Immature natural killer cell (primary cell): ENCODE data around the gene MAPKAP1. TPM values are rescaled to one million over a fixed set of nuclear protein-coding genes. Genes with fewer than 3 reads are reported as not detected.

ENCODE experiments used
- DNase-seq, 3 donors: peaks; one replicate each; pipeline ENCODE4 v3.0.0; 2022; ENCODE audit warnings: mixed read lengths in 1 of 3
- H3K27ac Mint-ChIP-seq, 6 donors: one replicate each; pipeline ENCODE4 v1.8.0; 2020; ENCODE audit warnings: mixed read lengths in 6 of 6, mild to moderate bottlenecking in 5 of 6, inconsistent platforms in 4 of 6, moderate library complexity in 3 of 6
- H3K27me3 Mint-ChIP-seq, 3 donors: one replicate each; pipeline ENCODE4 v1.8.0; 2020 to 2021; ENCODE audit warnings: low read depth in 3 of 3, mild to moderate bottlenecking in 3 of 3, mixed read lengths in 3 of 3, moderate library complexity in 3 of 3, inconsistent platforms in 1 of 3
- H3K36me3 Mint-ChIP-seq, 3 donors: one replicate each; pipeline ENCODE4 v1.8.0; 2020; ENCODE audit warnings: mixed read lengths in 3 of 3, inconsistent platforms in 2 of 3, mild to moderate bottlenecking in 2 of 3
- H3K4me1 Mint-ChIP-seq, 2 donors: one replicate each; pipeline ENCODE4 v1.8.0; 2020; ENCODE audit warnings: inconsistent platforms in 2 of 2, mild to moderate bottlenecking in 2 of 2, mixed read lengths in 2 of 2, moderate library complexity in 1 of 2
- H3K4me3 Mint-ChIP-seq, 5 donors: one replicate each; pipeline ENCODE4 v1.8.0; 2020; ENCODE audit warnings: mild to moderate bottlenecking in 5 of 5, mixed read lengths in 5 of 5, inconsistent platforms in 3 of 5, moderate library complexity in 3 of 5
- H3K9me3 Mint-ChIP-seq, 6 donors: one replicate each; pipeline ENCODE4 v1.8.0; 2020; ENCODE audit warnings: mild to moderate bottlenecking in 6 of 6, mixed read lengths in 6 of 6, inconsistent platforms in 4 of 6, moderate library complexity in 3 of 6
- polyA plus RNA-seq, 3 donors: library from polyadenylated mRNA; unstranded; fragments of 300-500 nt; fragmentation: Illumina TruSeq; gene quantifications; one replicate each; pipeline ENCODE4 v1.2.3, GENCODE V29; 2021

Gene MAPKAP1
- polyA plus RNA-seq, 3 donors from 2014 or later = 56.9 to 75.1 (median 59.3) TPM

- peak overlapping the region; percentile 95 to 96 (median 95) for H3K4me3 Mint-ChIP-seq
- peaks cover 23 to 43% of the 10 kb centered on the region in 2 donors for H3K4me1 Mint-ChIP-seq
- H3K27ac Mint-ChIP-seq = peak overlapping the region; percentile 68 to 94 (median 88)
- no peaks in the 10 kb centered on the region for H3K9me3 Mint-ChIP-seq
- peak; percentile 91 to 93 (median 92) for DNase-seq
- peaks cover 9 to 15% (median 14%) of the 10 kb centered on the region in 3 donors for H3K27me3 Mint-ChIP-seq
- H3K36me3 Mint-ChIP-seq = no peaks in the 10 kb centered on the region
Observed at GRCh38 chr9:125746017-125746773, 39.2 kb upstream of the MAPKAP1 start.

DNA sequence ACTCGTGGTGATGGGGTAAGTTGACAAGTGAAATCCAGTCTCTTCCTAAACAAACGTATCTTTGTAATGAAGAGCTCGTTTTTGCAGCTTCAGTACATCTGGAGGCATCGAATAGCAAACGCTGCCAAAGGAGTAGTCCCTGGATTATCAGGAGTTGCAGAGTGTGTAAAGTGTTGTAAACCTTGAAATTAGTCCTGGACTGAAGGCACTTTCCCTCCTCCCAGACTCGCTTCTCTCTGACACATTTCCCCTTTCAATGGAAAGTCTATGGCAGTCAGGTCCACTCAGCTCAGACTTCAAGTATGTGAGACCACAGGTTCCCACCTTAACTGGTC is 38.6 kb upstream of the MAPKAP1 start:
- Mint-ChIP-seq H3K9me3 (no peaks in the 10 kb centered on the region), H3K4me1 (peaks cover 21 to 39% of the 10 kb centered on the region in 2 donors), H3K4me3 (peak overlapping the region; percentile 95 to 96 (median 95)), H3K27ac (peak overlapping the region in 4 of 6 donors; percentile 68 to 94 (median 86)), H3K27me3 (peaks cover 9 to 16% (median 14%) of the 10 kb centered on the region in 3 donors), H3K36me3 (no peaks in the 10 kb centered on the region)
- no peak for DNase-seq

- Mint-ChIP-seq H3K36me3 (no peaks in the 10 kb centered on the region), H3K4me3 (peak overlapping the region; percentile 95 to 96 (median 95))
Observed at GRCh38 chr9:125745018-125745417, 38.0 kb upstream of the MAPKAP1 start.

GRCh38 chr9:125744616-125745015 is 37.6 kb upstream of the MAPKAP1 start:
- Mint-ChIP-seq H3K27ac (peak overlapping the region in 1 of 6 donors; percentile 39), H3K9me3 (no peaks in the 10 kb centered on the region), H3K4me3 (peak overlapping the region in 3 of 5 donors; percentile 5 to 95 (median 16)), H3K4me1 (peaks cover 17 to 29% of the 10 kb centered on the region in 2 donors), H3K36me3 (no peaks in the 10 kb centered on the region), H3K27me3 (peaks cover 9 to 15% (median 14%) of the 10 kb centered on the region in 3 donors)
- DNase-seq = no peak

More at GRCh38 chr9:125745018-125745417, 38.0 kb upstream of the MAPKAP1 start:
- Mint-ChIP-seq H3K9me3 (no peaks in the 10 kb centered on the region), H3K27me3 (peaks cover 9 to 16% (median 14%) of the 10 kb centered on the region in 3 donors), H3K4me1 (peaks cover 17 to 33% of the 10 kb centered on the region in 2 donors), H3K27ac (peak overlapping the region in 4 of 6 donors; percentile 39 to 94 (median 77))
- DNase-seq = no peak

DNA sequence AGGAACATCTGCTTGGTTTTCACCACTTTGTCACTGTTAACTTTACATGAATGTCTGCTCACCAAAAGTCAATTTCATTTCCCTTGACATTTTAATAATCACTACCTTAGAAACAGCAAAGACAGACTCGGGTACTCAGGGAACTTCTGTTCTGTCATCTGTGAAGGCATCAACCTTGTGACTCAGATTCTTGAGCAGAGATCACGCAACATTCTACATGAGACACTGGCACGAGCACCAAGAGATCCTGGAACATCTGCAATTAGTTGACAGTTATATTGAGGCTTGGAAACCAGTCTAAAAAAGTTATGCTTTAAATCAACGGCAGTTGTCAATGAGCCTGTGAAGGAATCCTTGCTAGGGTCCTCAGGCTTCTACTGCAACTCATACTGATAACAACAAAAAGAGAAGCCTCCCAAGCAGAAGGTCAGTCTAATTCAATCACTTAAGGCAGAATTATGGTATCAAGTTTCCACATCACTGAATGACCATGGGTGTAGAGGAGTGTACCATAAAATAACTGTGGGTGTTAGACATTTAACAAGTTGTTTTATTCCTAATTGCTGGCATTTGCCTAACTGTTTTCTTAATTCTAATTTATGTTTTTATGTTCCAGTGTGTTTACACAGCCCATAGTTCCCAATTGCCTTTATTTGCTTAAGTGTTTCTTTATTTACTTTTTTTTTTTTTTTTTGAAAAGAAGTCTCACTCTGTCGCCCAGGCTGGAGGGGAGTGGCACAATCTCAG is 36.8 kb upstream of the MAPKAP1 start:
- Mint-ChIP-seq H3K27me3 (peaks cover 7 to 14% (median 13%) of the 10 kb centered on the region in 3 donors), H3K9me3 (peaks cover 0 to 2% (median 0%) of the 10 kb centered on the region in 6 donors), H3K4me1 (peaks cover 10 to 21% of the 10 kb centered on the region in 2 donors), H3K4me3 (no peak overlapping the region), H3K27ac (no peak overlapping the region), H3K36me3 (no peaks in the 10 kb centered on the region)
- no peak for DNase-seq

DNA sequence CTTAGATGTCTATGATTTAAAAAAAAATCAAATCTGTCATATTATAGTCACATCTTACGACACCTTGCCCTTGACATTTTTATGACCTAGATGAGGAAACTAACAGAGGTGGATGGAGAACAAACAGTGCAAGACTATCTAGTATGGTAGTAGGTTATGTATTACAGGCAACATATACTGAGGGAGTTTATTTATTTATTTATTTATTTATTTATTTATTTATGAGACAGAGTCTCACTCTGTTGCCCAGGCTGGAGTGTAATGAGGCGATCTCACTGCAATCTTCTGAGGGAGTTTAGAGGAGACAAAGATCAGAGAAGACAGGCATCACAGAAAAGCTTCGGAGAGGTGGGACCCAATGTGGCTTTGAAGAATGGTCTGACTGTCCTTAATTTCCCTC is 35.6 kb upstream of the MAPKAP1 start:
- peaks cover 8 to 17% (median 12%) of the 10 kb centered on the region in 3 donors for H3K27me3 Mint-ChIP-seq
- no peak overlapping the region for H3K27ac Mint-ChIP-seq
- peaks cover 0 to 3% (median 0%) of the 10 kb centered on the region in 6 donors for H3K9me3 Mint-ChIP-seq
- no peak for DNase-seq
- H3K4me1 Mint-ChIP-seq = peaks cover 5 to 14% of the 10 kb centered on the region in 2 donors
- no peaks in the 10 kb centered on the region for H3K36me3 Mint-ChIP-seq
- H3K4me3 Mint-ChIP-seq = no peak overlapping the region

DNA sequence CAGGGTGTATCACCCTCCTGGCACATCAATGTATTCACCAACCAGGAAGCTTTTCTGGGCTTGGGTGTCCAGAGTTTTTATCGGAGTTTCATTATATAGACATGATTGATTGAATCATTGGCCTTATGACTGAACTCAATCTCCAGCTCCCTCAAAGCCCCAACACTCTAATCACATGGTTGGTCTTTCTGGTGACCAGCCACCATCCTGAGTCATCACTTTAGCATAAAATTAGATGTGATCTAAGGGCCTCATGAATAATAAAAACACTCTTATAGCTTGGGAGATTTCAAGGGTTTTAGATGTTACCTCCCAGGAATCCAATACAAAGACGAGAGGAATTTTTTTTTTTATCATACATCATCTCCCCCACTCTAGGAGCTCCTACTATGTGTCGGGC is 32.4 kb upstream of the MAPKAP1 start:
- Mint-ChIP-seq H3K27ac (no peak overlapping the region), H3K4me1 (no peaks in the 10 kb centered on the region), H3K27me3 (peaks cover 1 to 12% (median 6%) of the 10 kb centered on the region in 3 donors), H3K9me3 (peaks cover 0 to 4% (median 0%) of the 10 kb centered on the region in 6 donors), H3K36me3 (no peaks in the 10 kb centered on the region), H3K4me3 (no peak overlapping the region)
- no peak for DNase-seq

GRCh38 chr9:125732562-125732961 is 25.6 kb upstream of the MAPKAP1 start:
- Mint-ChIP-seq H3K4me3 (no peak overlapping the region), H3K27me3 (peaks cover 2 to 11% (median 3%) of the 10 kb centered on the region in 3 donors), H3K36me3 (no peaks in the 10 kb centered on the region), H3K9me3 (no peaks in the 10 kb centered on the region), H3K4me1 (no peaks in the 10 kb centered on the region), H3K27ac (no peak overlapping the region)
- no peak for DNase-seq

DNA sequence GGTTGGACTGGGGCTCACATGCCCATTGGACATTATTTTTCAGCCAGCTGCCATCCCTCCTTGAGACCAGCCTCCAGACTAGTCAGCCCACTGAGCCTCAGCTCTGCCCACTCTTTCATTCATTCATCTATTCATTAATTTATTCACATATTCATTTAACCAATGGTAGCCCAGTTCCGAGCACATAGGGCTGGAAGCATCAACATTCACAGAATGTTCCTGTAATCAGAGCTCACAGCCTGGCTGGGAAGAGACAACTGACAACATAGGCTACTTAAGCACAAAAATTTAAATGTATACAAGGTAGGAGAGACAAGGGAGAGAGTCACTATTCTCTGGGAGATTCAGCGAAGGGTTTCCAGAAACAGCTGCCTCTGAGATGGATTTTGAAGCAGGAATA is 23.2 kb upstream of the MAPKAP1 start:
- H3K9me3 Mint-ChIP-seq = no peaks in the 10 kb centered on the region
- no peaks in the 10 kb centered on the region for H3K36me3 Mint-ChIP-seq
- no peak for DNase-seq
- no peak overlapping the region for H3K27ac Mint-ChIP-seq
- peaks cover 2 to 13% (median 5%) of the 10 kb centered on the region in 3 donors for H3K27me3 Mint-ChIP-seq
- H3K4me1 Mint-ChIP-seq = no peaks in the 10 kb centered on the region
- no peak overlapping the region for H3K4me3 Mint-ChIP-seq

GRCh38 chr9:125726456-125727132 is 19.6 kb upstream of the MAPKAP1 start:
- Mint-ChIP-seq H3K4me1 (no peaks in the 10 kb centered on the region), H3K4me3 (no peak overlapping the region), H3K9me3 (no peaks in the 10 kb centered on the region), H3K27ac (no peak overlapping the region), H3K36me3 (no peaks in the 10 kb centered on the region), H3K27me3 (peaks cover 2 to 10% (median 5%) of the 10 kb centered on the region in 3 donors)
- no peak for DNase-seq

DNA sequence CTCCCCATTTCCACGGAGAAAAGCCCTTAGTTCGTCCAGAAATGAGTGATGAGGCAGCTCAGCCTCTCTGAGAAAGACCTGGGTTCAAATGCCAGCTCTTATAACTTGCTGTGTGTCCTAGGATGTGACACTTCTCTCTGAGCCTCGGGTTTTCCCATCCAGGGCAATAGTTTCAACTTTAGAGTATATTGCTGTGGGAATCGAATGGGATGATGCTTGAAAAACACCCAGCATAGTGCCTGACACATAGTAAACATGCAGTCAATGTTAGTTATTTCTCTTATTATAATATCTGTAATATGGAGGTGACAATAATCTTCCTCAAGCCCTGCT is 430 bp upstream of the MAPKAP1 start:
- DNase-seq = no peak
- H3K4me1 Mint-ChIP-seq = peaks cover 36 to 40% of the 10 kb centered on the region in 2 donors
- peak overlapping the region; percentile 82 to 92 (median 87) for H3K4me3 Mint-ChIP-seq

GRCh38 chr9:125705893-125706292 is 1.1 kb downstream of the MAPKAP1 start:
- Mint-ChIP-seq H3K36me3 (no peaks in the 10 kb centered on the region), H3K4me3 (peak overlapping the region; percentile 60 to 92 (median 87)), H3K9me3 (no peaks in the 10 kb centered on the region), H3K4me1 (peaks cover 44 to 45% of the 10 kb centered on the region in 2 donors), H3K27me3 (peaks cover 0 to 8% (median 0%) of the 10 kb centered on the region in 3 donors), H3K27ac (peak overlapping the region; percentile 61 to 89 (median 84))
- no peak for DNase-seq

More for the DNA sequence above, 430 bp upstream of the MAPKAP1 start:
- H3K9me3 Mint-ChIP-seq = no peaks in the 10 kb centered on the region
- H3K27ac Mint-ChIP-seq = peak overlapping the region; percentile 61 to 89 (median 80)
- no peaks in the 10 kb centered on the region for H3K36me3 Mint-ChIP-seq
- peaks cover 0 to 10% (median 2%) of the 10 kb centered on the region in 3 donors for H3K27me3 Mint-ChIP-seq

- H3K27ac Mint-ChIP-seq = peak overlapping the region in 4 of 6 donors; percentile 2 to 52 (median 22)
- H3K36me3 Mint-ChIP-seq = no peaks in the 10 kb centered on the region
- no peak for DNase-seq
- H3K27me3 Mint-ChIP-seq = peaks cover 0 to 6% (median 0%) of the 10 kb centered on the region in 3 donors
- H3K4me1 Mint-ChIP-seq = peaks cover 43 to 59% of the 10 kb centered on the region in 2 donors
- no peak overlapping the region for H3K4me3 Mint-ChIP-seq
- H3K9me3 Mint-ChIP-seq = no peaks in the 10 kb centered on the region
Observed at GRCh38 chr9:125703662-125704061, 3.3 kb downstream of the MAPKAP1 start.
